22Rv1 (cell line): ENCODE measurements around the gene ATP6V1A.

ENCODE experiments used
- ZFX ChIP-seq: fragments of 450-650 bp; IDR thresholded peaks from 2 replicates; pipeline ENCODE4 v1.6.1; 2017; ENCODE audit warnings: antibody characterized with exemption, borderline replicate concordance
- TF ChIP-seq, protein P1 (sequence below): fragments of 450-650 bp; IDR thresholded peaks from 2 replicates; pipeline ENCODE4 v1.5.1; 2017; ENCODE audit warnings: mild to moderate bottlenecking

- TF ChIP-seq, protein P1, sequence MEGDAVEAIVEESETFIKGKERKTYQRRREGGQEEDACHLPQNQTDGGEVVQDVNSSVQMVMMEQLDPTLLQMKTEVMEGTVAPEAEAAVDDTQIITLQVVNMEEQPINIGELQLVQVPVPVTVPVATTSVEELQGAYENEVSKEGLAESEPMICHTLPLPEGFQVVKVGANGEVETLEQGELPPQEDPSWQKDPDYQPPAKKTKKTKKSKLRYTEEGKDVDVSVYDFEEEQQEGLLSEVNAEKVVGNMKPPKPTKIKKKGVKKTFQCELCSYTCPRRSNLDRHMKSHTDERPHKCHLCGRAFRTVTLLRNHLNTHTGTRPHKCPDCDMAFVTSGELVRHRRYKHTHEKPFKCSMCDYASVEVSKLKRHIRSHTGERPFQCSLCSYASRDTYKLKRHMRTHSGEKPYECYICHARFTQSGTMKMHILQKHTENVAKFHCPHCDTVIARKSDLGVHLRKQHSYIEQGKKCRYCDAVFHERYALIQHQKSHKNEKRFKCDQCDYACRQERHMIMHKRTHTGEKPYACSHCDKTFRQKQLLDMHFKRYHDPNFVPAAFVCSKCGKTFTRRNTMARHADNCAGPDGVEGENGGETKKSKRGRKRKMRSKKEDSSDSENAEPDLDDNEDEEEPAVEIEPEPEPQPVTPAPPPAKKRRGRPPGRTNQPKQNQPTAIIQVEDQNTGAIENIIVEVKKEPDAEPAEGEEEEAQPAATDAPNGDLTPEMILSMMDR: no peak
- no peak for TF ChIP-seq ZFX
Observed at GRCh38 chr3:113771993-113772392, 25.2 kb downstream of the ATP6V1A start.
